K562 (cell line): ENCODE data around the gene KRTAP10-8.

ENCODE experiments used
- ATF3 ChIP-seq, 2 experiments: fragments of 450-650 bp in 1 of 2; sonication (generic) in 1 of 2; formaldehyde crosslinking in 1 of 2; IDR thresholded peaks in 1 of 2; conservative IDR thresholded peaks in 1 of 2; 2 replicates each; pipeline versions ENCODE4 v1.6.1 to v1.8.1; 2016 to 2023; ENCODE audit warnings: mild to moderate bottlenecking in 2 of 2, moderate library complexity in 2 of 2, inconsistent platforms in 1 of 2, missing genetic modification reagents in 1 of 2
- CBX8 ChIP-seq: fragments of 200-600 bp; sonication (generic); IDR thresholded peaks from 2 replicates; pipeline ENCODE4 v1.6.1; 2012; ENCODE audit warnings: borderline replicate concordance, mixed run types, low read depth, mild to moderate bottlenecking, moderate library complexity, mixed read lengths, low read length, control low read depth, inconsistent platforms; ENCODE audit not compliant: poor library complexity, severe bottlenecking; ENCODE audit errors: extremely low read depth
- CHCHD3 ChIP-seq: fragments of 250-450 bp; sonication (Bioruptor Pico); IDR thresholded peaks from 2 replicates; pipeline ENCODE4 v2.1.2; 2022; ENCODE audit warnings: mild to moderate bottlenecking
- NFE2L1 ChIP-seq: fragments of 450-650 bp; IDR thresholded peaks from 2 replicates; pipeline ENCODE4 v1.6.1; 2016; ENCODE audit warnings: missing genetic modification characterization, low read depth, mild to moderate bottlenecking, missing compliant biosample characterization, moderate library complexity, borderline replicate concordance
- RFX5 ChIP-seq: IDR thresholded peaks from 2 replicates; pipeline ENCODE4 v1.6.1; 2011; ENCODE audit warnings: low read depth, mild to moderate bottlenecking, improper control_type of control experiment, low read length
- ZFP36 ChIP-seq: fragments of 150-350 bp; IDR thresholded peaks from 2 replicates; pipeline ENCODE4 v1.6.1; 2018; ENCODE audit warnings: low read length, low read depth; ENCODE audit not compliant: partially characterized antibody
- ZFPM2 ChIP-seq: fragments of 250-450 bp; sonication (Bioruptor Pico); IDR thresholded peaks from 2 replicates; pipeline ENCODE4 v1.5.1; 2022; ENCODE audit warnings: mild to moderate bottlenecking
- ZNF12 ChIP-seq: sonication (generic); formaldehyde crosslinking; IDR thresholded peaks from 2 replicates; pipeline ENCODE4 v1.4.0; 2020; ENCODE audit warnings: mild to moderate bottlenecking, missing genetic modification reagents
- ZNF518B ChIP-seq: fragments of 250-450 bp; sonication (Bioruptor Pico); IDR thresholded peaks from 2 replicates; pipeline ENCODE4 v1.5.0; 2021; ENCODE audit warnings: mild to moderate bottlenecking, moderate library complexity

GRCh38 chr21:44569861-44570517 lies 41.9 kb upstream of the KRTAP10-8 start:
- TF ChIP-seq ZFP36 (no peak), ZNF518B (CRISPR knock-in tag) (no peak), NFE2L1 (tag) (no peak), CBX8 (no peak), ATF3 (IDR thresholded peaks at IDR 0.05) (no peak), ATF3 (CRISPR knock-in tag; conservative IDR thresholded peaks at IDR 0.05) (no peak), CHCHD3 (CRISPR knock-in tag) (no peak), ZNF12 (no peak), RFX5 (no peak), ZFPM2 (CRISPR knock-in tag) (no peak)
